HG02970 (cell line): ENCODE data around the gene FLNA.
"Not testable (repeated sequence)": the region's sequence is repeated elsewhere in the genome, so short reads cannot be mapped to it uniquely, and the experiment has no call there.

Source experiments
- ATAC-seq: cut with Tn5 transposase; IDR thresholded peaks from one replicate; pipeline ENCODE4 v1.9.1; 2021; ENCODE audit warnings: mild to moderate bottlenecking, moderate library complexity, moderate number of reproducible peaks; ENCODE audit not compliant: unreplicated experiment, low FRiP score

The FLNA gene

GRCh38 chrX:154343063-154343462, 31.4 kb downstream of the FLNA start:
- not testable (repeated sequence) for ATAC-seq

- peak; percentile 59 for ATAC-seq
Measured at GRCh38 chrX:154341399-154342298, 32.8 kb downstream of the FLNA start.

- ATAC-seq, result no peak
Measured at GRCh38 chrX:154334496-154334895, 39.9 kb downstream of the FLNA start.

GRCh38 chrX:154333837-154334271, 40.6 kb downstream of the FLNA start:
- ATAC-seq, result no peak

- ATAC-seq, result no peak
Measured at GRCh38 chrX:154333116-154333515, 41.3 kb downstream of the FLNA start.

- no peak for ATAC-seq
Measured at GRCh38 chrX:154332561-154332960, 41.9 kb downstream of the FLNA start.

GRCh38 chrX:154329294-154329693, 45.1 kb downstream of the FLNA start:
- no peak for ATAC-seq

GRCh38 chrX:154328646-154329045, 45.8 kb downstream of the FLNA start:
- no peak for ATAC-seq

- ATAC-seq, result no peak
Measured at GRCh38 chrX:154327038-154327820, 47.2 kb downstream of the FLNA start.

- no peak for ATAC-seq
Measured at GRCh38 chrX:154325541-154325940, 48.9 kb downstream of the FLNA start.

- ATAC-seq, result no peak
Measured at GRCh38 chrX:154323537-154323936, 50.9 kb downstream of the FLNA start.

- no peak for ATAC-seq
Measured at GRCh38 chrX:154322890-154323289, 51.5 kb downstream of the FLNA start.

- no peak for ATAC-seq
Measured at GRCh38 chrX:154321594-154321993, 52.8 kb downstream of the FLNA start.

- ATAC-seq, result no peak
Measured at GRCh38 chrX:154321152-154321551, 53.3 kb downstream of the FLNA start.

- ATAC-seq, result no peak
Measured at GRCh38 chrX:154320406-154320805, 54.0 kb downstream of the FLNA start.

- ATAC-seq, result no peak
Measured at GRCh38 chrX:154317391-154317995, 56.9 kb downstream of the FLNA start.

GRCh38 chrX:154315416-154315815, 59.0 kb downstream of the FLNA start:
- no peak for ATAC-seq

GRCh38 chrX:154313147-154313546, 61.3 kb downstream of the FLNA start:
- no peak for ATAC-seq

GRCh38 chrX:154312116-154312515, 62.3 kb downstream of the FLNA start:
- no peak for ATAC-seq

- ATAC-seq, result no peak
Measured at GRCh38 chrX:154310616-154311536, 63.6 kb downstream of the FLNA start.
